ENCODE results near the gene WFDC1.

Gene WFDC1

DNA sequence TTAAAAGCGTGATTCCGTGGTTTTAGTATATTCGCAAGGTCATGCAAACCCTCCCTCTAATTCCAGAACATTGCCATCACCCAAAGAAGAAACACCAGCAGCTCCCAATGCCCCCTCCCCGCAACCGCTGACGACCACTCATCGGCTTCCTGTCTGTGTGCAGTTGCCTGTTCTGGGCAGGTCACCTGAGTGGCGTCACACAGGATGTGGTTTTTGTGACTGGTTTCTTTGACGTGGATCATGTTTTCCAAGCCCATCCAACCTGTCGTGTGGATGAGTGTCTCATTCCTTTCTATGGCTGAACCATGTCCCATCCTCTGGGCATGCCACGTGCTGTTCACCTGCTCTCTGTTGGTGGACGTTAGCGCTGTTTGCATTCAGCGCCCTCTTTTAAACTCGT, 65.5 kb downstream of the WFDC1 start:
- DNase-seq (ENCODE audit: low read depth): no peak
- no peak overlapping the region for H3K4me3 ChIP-seq (ENCODE audit: low read depth, low read length)
- TF ChIP-seq, protein P1, sequence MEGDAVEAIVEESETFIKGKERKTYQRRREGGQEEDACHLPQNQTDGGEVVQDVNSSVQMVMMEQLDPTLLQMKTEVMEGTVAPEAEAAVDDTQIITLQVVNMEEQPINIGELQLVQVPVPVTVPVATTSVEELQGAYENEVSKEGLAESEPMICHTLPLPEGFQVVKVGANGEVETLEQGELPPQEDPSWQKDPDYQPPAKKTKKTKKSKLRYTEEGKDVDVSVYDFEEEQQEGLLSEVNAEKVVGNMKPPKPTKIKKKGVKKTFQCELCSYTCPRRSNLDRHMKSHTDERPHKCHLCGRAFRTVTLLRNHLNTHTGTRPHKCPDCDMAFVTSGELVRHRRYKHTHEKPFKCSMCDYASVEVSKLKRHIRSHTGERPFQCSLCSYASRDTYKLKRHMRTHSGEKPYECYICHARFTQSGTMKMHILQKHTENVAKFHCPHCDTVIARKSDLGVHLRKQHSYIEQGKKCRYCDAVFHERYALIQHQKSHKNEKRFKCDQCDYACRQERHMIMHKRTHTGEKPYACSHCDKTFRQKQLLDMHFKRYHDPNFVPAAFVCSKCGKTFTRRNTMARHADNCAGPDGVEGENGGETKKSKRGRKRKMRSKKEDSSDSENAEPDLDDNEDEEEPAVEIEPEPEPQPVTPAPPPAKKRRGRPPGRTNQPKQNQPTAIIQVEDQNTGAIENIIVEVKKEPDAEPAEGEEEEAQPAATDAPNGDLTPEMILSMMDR (IDR thresholded peaks at IDR 0.05; ENCODE audit: insufficient read depth, low read depth, low read length, missing control alignments): no peak

DNA sequence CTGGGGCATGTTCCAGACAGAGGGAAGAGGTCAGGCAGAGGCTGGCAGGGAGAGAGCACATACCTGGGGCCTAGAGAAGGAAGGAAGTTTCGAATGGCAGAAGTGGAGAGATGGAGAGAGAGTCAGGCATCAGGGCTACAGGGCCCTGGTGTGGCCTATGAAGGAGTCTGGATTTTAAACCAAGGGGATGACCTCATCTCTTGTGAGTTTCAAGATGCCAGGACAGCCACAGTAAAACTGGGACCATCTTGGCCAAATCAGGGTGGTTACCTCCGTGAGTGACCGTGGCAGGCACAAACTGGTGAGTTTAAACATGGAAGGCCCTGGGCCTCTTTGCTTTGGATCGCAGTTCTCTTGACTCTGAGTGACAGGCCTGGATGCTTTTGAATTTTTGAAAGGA, 66.1 kb downstream of the WFDC1 start:
- H3K4me3 ChIP-seq (ENCODE audit: low read depth, low read length): no peak overlapping the region
- DNase-seq (ENCODE audit: low read depth): no peak
- TF ChIP-seq, protein P1 (IDR thresholded peaks at IDR 0.05; ENCODE audit: insufficient read depth, low read depth, low read length, missing control alignments): no peak

DNA sequence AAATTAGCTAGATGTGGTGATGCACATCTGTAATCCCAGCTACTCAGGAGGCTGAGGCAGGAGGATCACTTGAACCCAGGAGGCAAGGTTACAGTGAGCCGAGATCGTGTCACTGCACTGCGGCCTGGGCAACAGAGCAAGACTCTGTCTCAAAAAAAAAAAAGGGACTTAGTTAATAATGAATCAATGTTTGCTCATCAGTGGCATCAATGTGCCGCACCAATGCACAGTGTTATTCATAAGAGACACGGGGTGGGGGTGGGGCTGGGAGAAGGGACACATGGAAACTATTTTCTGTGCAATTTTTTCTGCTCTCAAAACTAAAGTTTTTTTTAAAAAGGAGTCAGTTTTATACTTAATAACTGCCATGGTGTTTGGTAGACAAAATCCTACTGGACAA, 66.9 kb downstream of the WFDC1 start:
- no peak overlapping the region for H3K4me3 ChIP-seq (ENCODE audit: low read depth, low read length)
- TF ChIP-seq, protein P1 (IDR thresholded peaks at IDR 0.05; ENCODE audit: insufficient read depth, low read depth, low read length, missing control alignments): no peak
- no peak for DNase-seq (ENCODE audit: low read depth)

DNA sequence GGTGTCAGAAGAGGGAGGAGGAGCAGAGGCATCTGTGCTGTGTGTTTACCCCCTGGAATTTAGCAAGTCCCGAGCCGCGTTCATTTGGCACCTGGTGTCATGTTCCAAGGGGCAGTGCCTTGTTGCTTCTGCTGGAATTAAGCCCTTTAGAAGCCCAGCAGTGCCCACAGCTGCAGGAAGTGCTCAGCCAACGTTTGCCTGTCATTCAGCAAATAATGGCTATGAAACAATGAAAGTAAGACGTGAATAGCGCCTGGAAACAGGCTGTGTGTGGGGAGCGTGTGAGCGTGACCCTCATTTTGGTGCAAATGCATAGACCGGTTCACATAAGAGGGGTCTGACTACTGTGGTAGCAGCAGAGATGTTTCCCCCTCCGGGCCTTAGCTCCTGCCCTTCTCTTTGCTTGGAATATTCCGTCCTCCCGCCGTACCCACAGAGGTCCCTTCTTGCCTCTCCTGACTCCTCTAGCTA, 67.8 kb downstream of the WFDC1 start:
- DNase-seq (ENCODE audit: low read depth): no peak
- H3K4me3 ChIP-seq (ENCODE audit: low read depth, low read length): no peak overlapping the region
- TF ChIP-seq, protein P1 (IDR thresholded peaks at IDR 0.05; ENCODE audit: insufficient read depth, low read depth, low read length, missing control alignments): no peak

DNA sequence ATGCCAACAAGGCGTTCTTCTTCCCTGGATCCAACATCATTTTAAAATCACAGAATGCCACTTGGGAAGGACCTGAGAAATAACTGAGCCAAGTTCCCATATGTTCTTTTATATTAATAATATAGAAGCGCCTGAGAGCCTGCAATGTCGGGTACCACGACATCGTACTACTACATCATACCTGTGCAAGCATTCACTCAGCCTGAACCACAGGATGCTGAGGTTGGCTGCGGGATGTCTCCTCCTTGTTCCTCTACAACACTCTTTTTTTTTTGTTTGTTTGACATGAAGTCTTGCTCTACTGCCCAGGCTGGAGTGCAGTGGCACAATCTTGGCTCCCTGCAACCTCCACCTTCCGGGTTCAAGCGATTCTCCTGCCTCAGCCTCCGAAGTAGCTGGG, 71.5 kb downstream of the WFDC1 start:
- TF ChIP-seq, protein P1 (IDR thresholded peaks at IDR 0.05; ENCODE audit: insufficient read depth, low read depth, low read length, missing control alignments): no peak
- DNase-seq (ENCODE audit: low read depth): no peak
- no peak overlapping the region for H3K4me3 ChIP-seq (ENCODE audit: low read depth, low read length)

DNA sequence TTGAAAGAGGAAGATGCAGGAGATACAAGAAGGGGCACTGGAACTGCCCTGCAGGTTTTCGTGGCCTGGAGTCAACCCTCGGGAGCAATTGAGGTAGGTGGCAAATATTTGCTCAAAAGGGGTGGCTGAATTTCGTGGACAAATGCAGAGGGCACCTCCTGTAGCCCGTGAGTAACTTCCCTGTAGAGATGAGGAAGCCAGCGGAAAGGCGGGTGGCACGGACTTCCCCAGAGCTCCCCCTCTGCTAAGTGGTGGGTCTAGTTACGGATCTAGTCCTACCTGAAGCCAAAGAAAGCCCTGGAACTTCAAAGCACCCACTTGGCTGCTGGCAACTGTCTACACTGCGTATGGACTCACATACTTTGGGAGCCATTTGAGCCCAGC, 72.6 kb downstream of the WFDC1 start:
- no peak overlapping the region for H3K4me3 ChIP-seq (ENCODE audit: low read depth, low read length)
- DNase-seq (ENCODE audit: low read depth): no peak

More for the DNA sequence above, 72.6 kb downstream of the WFDC1 start:
- TF ChIP-seq, protein P1 (IDR thresholded peaks at IDR 0.05; ENCODE audit: insufficient read depth, low read depth, low read length, missing control alignments): no peak

Measured in GM12865 (cell line).